ENCODE data around the gene KIRREL3.

KIRREL3 gene

GRCh38 chr11:126797457-126798169 is 203.0 kb downstream of the KIRREL3 start:
- Histone ChIP-seq H3K4me1 (ENCODE audit: control insufficient read depth in 1 of 2, insufficient read depth in 2 of 2, low read length in 2 of 2) (no peaks in the 10 kb centered on the region), H3K36me3 (ENCODE audit: control insufficient read depth in 1 of 2, insufficient read depth in 2 of 2, low read length in 2 of 2) (no peaks in the 10 kb centered on the region), H3K9me3 (ENCODE audit: control insufficient read depth in 1 of 2, low read length in 2 of 2) (no peaks in the 10 kb centered on the region), H3K4me3 (ENCODE audit: low read depth in 1 of 2, low read length in 2 of 2) (no peak overlapping the region), H3K27me3 (ENCODE audit: low read depth, low read length) (no peaks in the 10 kb centered on the region), H3K27ac (ENCODE audit: low read length) (no peak overlapping the region)

- no peaks in the 10 kb centered on the region for H3K4me1 ChIP-seq (ENCODE audit: control insufficient read depth in 1 of 2, insufficient read depth in 2 of 2, low read length in 2 of 2)
- no peaks in the 10 kb centered on the region for H3K27me3 ChIP-seq (ENCODE audit: low read depth, low read length)
- H3K36me3 ChIP-seq (ENCODE audit: control insufficient read depth in 1 of 2, insufficient read depth in 2 of 2, low read length in 2 of 2): no peaks in the 10 kb centered on the region
- no peaks in the 10 kb centered on the region for H3K9me3 ChIP-seq (ENCODE audit: control insufficient read depth in 1 of 2, low read length in 2 of 2)
- no peak overlapping the region for H3K27ac ChIP-seq (ENCODE audit: low read length)
- no peak overlapping the region for H3K4me3 ChIP-seq (ENCODE audit: low read depth in 1 of 2, low read length in 2 of 2)
Measured at GRCh38 chr11:126793596-126793995, 207.0 kb downstream of the KIRREL3 start.

GRCh38 chr11:126791991-126792390 is 208.6 kb downstream of the KIRREL3 start:
- no peaks in the 10 kb centered on the region for H3K9me3 ChIP-seq (ENCODE audit: control insufficient read depth in 1 of 2, low read length in 2 of 2)
- no peak overlapping the region for H3K4me3 ChIP-seq (ENCODE audit: low read depth in 1 of 2, low read length in 2 of 2)
- H3K27me3 ChIP-seq (ENCODE audit: low read depth, low read length): no peaks in the 10 kb centered on the region
- H3K36me3 ChIP-seq (ENCODE audit: control insufficient read depth in 1 of 2, insufficient read depth in 2 of 2, low read length in 2 of 2): no peaks in the 10 kb centered on the region
- no peaks in the 10 kb centered on the region for H3K4me1 ChIP-seq (ENCODE audit: control insufficient read depth in 1 of 2, insufficient read depth in 2 of 2, low read length in 2 of 2)
- no peak overlapping the region for H3K27ac ChIP-seq (ENCODE audit: low read length)

GRCh38 chr11:126791446-126791845 is 209.1 kb downstream of the KIRREL3 start:
- H3K9me3 ChIP-seq (ENCODE audit: control insufficient read depth in 1 of 2, low read length in 2 of 2): no peaks in the 10 kb centered on the region
- H3K27me3 ChIP-seq (ENCODE audit: low read depth, low read length): no peaks in the 10 kb centered on the region
- H3K4me3 ChIP-seq (ENCODE audit: low read depth in 1 of 2, low read length in 2 of 2): no peak overlapping the region
- no peak overlapping the region for H3K27ac ChIP-seq (ENCODE audit: low read length)
- H3K36me3 ChIP-seq (ENCODE audit: control insufficient read depth in 1 of 2, insufficient read depth in 2 of 2, low read length in 2 of 2): no peaks in the 10 kb centered on the region
- H3K4me1 ChIP-seq (ENCODE audit: control insufficient read depth in 1 of 2, insufficient read depth in 2 of 2, low read length in 2 of 2): no peaks in the 10 kb centered on the region

- Histone ChIP-seq H3K27ac (ENCODE audit: low read length) (no peak overlapping the region), H3K36me3 (ENCODE audit: control insufficient read depth in 1 of 2, insufficient read depth in 2 of 2, low read length in 2 of 2) (no peaks in the 10 kb centered on the region), H3K4me3 (ENCODE audit: low read depth in 1 of 2, low read length in 2 of 2) (no peak overlapping the region), H3K4me1 (ENCODE audit: control insufficient read depth in 1 of 2, insufficient read depth in 2 of 2, low read length in 2 of 2) (no peaks in the 10 kb centered on the region), H3K27me3 (ENCODE audit: low read depth, low read length) (no peaks in the 10 kb centered on the region), H3K9me3 (ENCODE audit: control insufficient read depth in 1 of 2, low read length in 2 of 2) (no peaks in the 10 kb centered on the region)
Measured at GRCh38 chr11:126790550-126791081, 210.0 kb downstream of the KIRREL3 start.

GRCh38 chr11:126782810-126783209 is 217.8 kb downstream of the KIRREL3 start:
- Histone ChIP-seq H3K4me1 (ENCODE audit: control insufficient read depth in 1 of 2, insufficient read depth in 2 of 2, low read length in 2 of 2) (no peaks in the 10 kb centered on the region), H3K27me3 (ENCODE audit: low read depth, low read length) (no peaks in the 10 kb centered on the region), H3K4me3 (ENCODE audit: low read depth in 1 of 2, low read length in 2 of 2) (no peak overlapping the region), H3K9me3 (ENCODE audit: control insufficient read depth in 1 of 2, low read length in 2 of 2) (no peaks in the 10 kb centered on the region), H3K27ac (ENCODE audit: low read length) (no peak overlapping the region), H3K36me3 (ENCODE audit: control insufficient read depth in 1 of 2, insufficient read depth in 2 of 2, low read length in 2 of 2) (no peaks in the 10 kb centered on the region)

- Histone ChIP-seq H3K36me3 (ENCODE audit: control insufficient read depth in 1 of 2, insufficient read depth in 2 of 2, low read length in 2 of 2) (no peaks in the 10 kb centered on the region), H3K27ac (ENCODE audit: low read length) (no peak overlapping the region), H3K4me1 (ENCODE audit: control insufficient read depth in 1 of 2, insufficient read depth in 2 of 2, low read length in 2 of 2) (no peaks in the 10 kb centered on the region), H3K9me3 (ENCODE audit: control insufficient read depth in 1 of 2, low read length in 2 of 2) (no peaks in the 10 kb centered on the region), H3K4me3 (ENCODE audit: low read depth in 1 of 2, low read length in 2 of 2) (no peak overlapping the region), H3K27me3 (ENCODE audit: low read depth, low read length) (no peaks in the 10 kb centered on the region)
Measured at GRCh38 chr11:126781942-126782341, 218.6 kb downstream of the KIRREL3 start.

GRCh38 chr11:126776119-126776518 is 224.5 kb downstream of the KIRREL3 start:
- H3K4me1 ChIP-seq (ENCODE audit: control insufficient read depth in 1 of 2, insufficient read depth in 2 of 2, low read length in 2 of 2): no peaks in the 10 kb centered on the region
- peaks cover 4% of the 10 kb centered on the region for H3K27me3 ChIP-seq (ENCODE audit: low read depth, low read length)
- H3K4me3 ChIP-seq (ENCODE audit: low read depth in 1 of 2, low read length in 2 of 2): no peak overlapping the region
- H3K27ac ChIP-seq (ENCODE audit: low read length): no peak overlapping the region
- no peaks in the 10 kb centered on the region for H3K36me3 ChIP-seq (ENCODE audit: control insufficient read depth in 1 of 2, insufficient read depth in 2 of 2, low read length in 2 of 2)
- H3K9me3 ChIP-seq (ENCODE audit: control insufficient read depth in 1 of 2, low read length in 2 of 2): no peaks in the 10 kb centered on the region

- no peaks in the 10 kb centered on the region for H3K36me3 ChIP-seq (ENCODE audit: control insufficient read depth in 1 of 2, insufficient read depth in 2 of 2, low read length in 2 of 2)
- no peak overlapping the region for H3K4me3 ChIP-seq (ENCODE audit: low read depth in 1 of 2, low read length in 2 of 2)
- no peak overlapping the region for H3K27ac ChIP-seq (ENCODE audit: low read length)
- H3K4me1 ChIP-seq (ENCODE audit: control insufficient read depth in 1 of 2, insufficient read depth in 2 of 2, low read length in 2 of 2): no peaks in the 10 kb centered on the region
- H3K9me3 ChIP-seq (ENCODE audit: control insufficient read depth in 1 of 2, low read length in 2 of 2): no peaks in the 10 kb centered on the region
- H3K27me3 ChIP-seq (ENCODE audit: low read depth, low read length): peaks cover 4% of the 10 kb centered on the region
Measured at GRCh38 chr11:126772267-126772666, 228.3 kb downstream of the KIRREL3 start.

- Histone ChIP-seq H3K4me3 (ENCODE audit: low read depth in 1 of 2, low read length in 2 of 2) (no peak overlapping the region), H3K4me1 (ENCODE audit: control insufficient read depth in 1 of 2, insufficient read depth in 2 of 2, low read length in 2 of 2) (no peaks in the 10 kb centered on the region), H3K27ac (ENCODE audit: low read length) (no peak overlapping the region), H3K36me3 (ENCODE audit: control insufficient read depth in 1 of 2, insufficient read depth in 2 of 2, low read length in 2 of 2) (no peaks in the 10 kb centered on the region), H3K27me3 (ENCODE audit: low read depth, low read length) (no peaks in the 10 kb centered on the region), H3K9me3 (ENCODE audit: control insufficient read depth in 1 of 2, low read length in 2 of 2) (no peaks in the 10 kb centered on the region)
Measured at GRCh38 chr11:126768702-126769101, 231.9 kb downstream of the KIRREL3 start.

GRCh38 chr11:126766440-126766839 is 234.1 kb downstream of the KIRREL3 start:
- no peak overlapping the region for H3K27ac ChIP-seq (ENCODE audit: low read length)
- no peaks in the 10 kb centered on the region for H3K27me3 ChIP-seq (ENCODE audit: low read depth, low read length)
- H3K4me1 ChIP-seq (ENCODE audit: control insufficient read depth in 1 of 2, insufficient read depth in 2 of 2, low read length in 2 of 2): no peaks in the 10 kb centered on the region
- H3K4me3 ChIP-seq (ENCODE audit: low read depth in 1 of 2, low read length in 2 of 2): no peak overlapping the region
- no peaks in the 10 kb centered on the region for H3K36me3 ChIP-seq (ENCODE audit: control insufficient read depth in 1 of 2, insufficient read depth in 2 of 2, low read length in 2 of 2)
- no peaks in the 10 kb centered on the region for H3K9me3 ChIP-seq (ENCODE audit: control insufficient read depth in 1 of 2, low read length in 2 of 2)

- Histone ChIP-seq H3K27ac (ENCODE audit: low read length) (no peak overlapping the region), H3K4me3 (ENCODE audit: low read depth in 1 of 2, low read length in 2 of 2) (no peak overlapping the region), H3K36me3 (ENCODE audit: control insufficient read depth in 1 of 2, insufficient read depth in 2 of 2, low read length in 2 of 2) (no peaks in the 10 kb centered on the region), H3K9me3 (ENCODE audit: control insufficient read depth in 1 of 2, low read length in 2 of 2) (no peaks in the 10 kb centered on the region), H3K27me3 (ENCODE audit: low read depth, low read length) (no peaks in the 10 kb centered on the region), H3K4me1 (ENCODE audit: control insufficient read depth in 1 of 2, insufficient read depth in 2 of 2, low read length in 2 of 2) (no peaks in the 10 kb centered on the region)
Measured at GRCh38 chr11:126765196-126765595, 235.4 kb downstream of the KIRREL3 start.

All from muscle layer of duodenum (tissue), 2 donors.